ENCODE measurements around the gene HLA-E.
"Not testable (repeated sequence)": the region's sequence is repeated elsewhere in the genome, so short reads cannot be mapped to it uniquely, and the experiment has no call there.

The HLA-E gene

GRCh38 chr6:30507849-30508827 lies 18.8 kb downstream of the HLA-E start:
- DNase-seq (ENCODE audit: low spot score), result no peak

GRCh38 chr6:30508890-30509736 lies 19.8 kb downstream of the HLA-E start:
- DNase-seq (ENCODE audit: low spot score), result peak; percentile 70

- no peak for DNase-seq (ENCODE audit: low spot score)
Measured at GRCh38 chr6:30510419-30511168, 21.3 kb downstream of the HLA-E start.

GRCh38 chr6:30511169-30511546 lies 21.8 kb downstream of the HLA-E start:
- DNase-seq (ENCODE audit: low spot score), result no peak

- DNase-seq (ENCODE audit: low spot score), result no peak
Measured at GRCh38 chr6:30513451-30513850, 24.1 kb downstream of the HLA-E start.

- no peak for DNase-seq (ENCODE audit: low spot score)
Measured at GRCh38 chr6:30515106-30515505, 25.8 kb downstream of the HLA-E start.

GRCh38 chr6:30515944-30516753 lies 26.8 kb downstream of the HLA-E start:
- DNase-seq (ENCODE audit: low spot score), result peak; percentile 95

GRCh38 chr6:30516754-30517076 lies 27.4 kb downstream of the HLA-E start:
- not testable (repeated sequence) for DNase-seq (ENCODE audit: low spot score)

GRCh38 chr6:30517767-30518504 lies 28.6 kb downstream of the HLA-E start:
- not testable (repeated sequence) for DNase-seq (ENCODE audit: low spot score)

- DNase-seq (ENCODE audit: low spot score), result not testable (repeated sequence)
Measured at GRCh38 chr6:30518505-30519145, 29.3 kb downstream of the HLA-E start.

GRCh38 chr6:30520522-30520921 lies 31.2 kb downstream of the HLA-E start:
- DNase-seq (ENCODE audit: low spot score), result no peak

- DNase-seq (ENCODE audit: low spot score), result not testable (repeated sequence)
Measured at GRCh38 chr6:30521082-30521481, 31.8 kb downstream of the HLA-E start.

- DNase-seq (ENCODE audit: low spot score), result not testable (repeated sequence)
Measured at GRCh38 chr6:30521952-30522351, 32.6 kb downstream of the HLA-E start.

- DNase-seq (ENCODE audit: low spot score), result not testable (repeated sequence)
Measured at GRCh38 chr6:30526444-30526843, 37.1 kb downstream of the HLA-E start.

GRCh38 chr6:30529349-30529875 lies 40.1 kb downstream of the HLA-E start:
- not testable (repeated sequence) for DNase-seq (ENCODE audit: low spot score)

GRCh38 chr6:30530014-30530413 lies 40.7 kb downstream of the HLA-E start:
- DNase-seq (ENCODE audit: low spot score), result no peak

GRCh38 chr6:30533460-30534294 lies 44.4 kb downstream of the HLA-E start:
- DNase-seq (ENCODE audit: low spot score), result peak; percentile 31

GRCh38 chr6:30537931-30538330 lies 48.6 kb downstream of the HLA-E start:
- no peak for DNase-seq (ENCODE audit: low spot score)
